H9 (cell line): ENCODE data around the gene C1D. TPM values are rescaled to one million over a fixed set of nuclear protein-coding genes. Genes with fewer than 3 reads are reported as not detected.

ENCODE experiments used
- DNase-seq: peaks from one replicate; pipeline ENCODE4 v3.0.0-alpha.2; 2017
- H2AFZ ChIP-seq: one replicate; pipeline ENCODE4 v1.6.1; 2013; ENCODE audit warnings: mild to moderate bottlenecking, low read length, control low read depth, moderate library complexity
- H2AK5ac ChIP-seq: 2 replicates; pipeline ENCODE4 v1.6.1; 2013; ENCODE audit warnings: low read length, control low read depth, mixed read lengths; ENCODE audit not compliant: insufficient read length
- H2BK120ac ChIP-seq: one replicate; pipeline ENCODE4 v1.6.1; 2013; ENCODE audit warnings: low read depth, mild to moderate bottlenecking, low read length, control low read depth, inconsistent platforms; ENCODE audit not compliant: poor library complexity, severe bottlenecking
- H2BK12ac ChIP-seq: 2 replicates; pipeline ENCODE4 v1.6.1; 2013; ENCODE audit warnings: low read length, control low read depth, mixed read lengths, low read depth; ENCODE audit not compliant: insufficient read length
- H2BK15ac ChIP-seq: 2 replicates; pipeline ENCODE4 v1.6.1; 2013; ENCODE audit warnings: low read depth, low read length, control low read depth
- H2BK20ac ChIP-seq: one replicate; pipeline ENCODE4 v1.6.1; 2013; ENCODE audit warnings: low read depth, mild to moderate bottlenecking, low read length, control low read depth, inconsistent platforms; ENCODE audit not compliant: poor library complexity, severe bottlenecking
- H2BK5ac ChIP-seq: 2 replicates; pipeline ENCODE4 v1.6.1; 2013; ENCODE audit warnings: low read length, control low read depth, mixed read lengths; ENCODE audit not compliant: insufficient read length
- H3K14ac ChIP-seq: 2 replicates; pipeline ENCODE4 v1.6.1; 2013; ENCODE audit warnings: low read length, control low read depth; ENCODE audit not compliant: insufficient read depth
- H3K18ac ChIP-seq: 2 replicates; pipeline ENCODE4 v1.6.1; 2013; ENCODE audit warnings: low read depth, mild to moderate bottlenecking, mixed read lengths, low read length, control low read depth; ENCODE audit not compliant: insufficient read length
- H3K23ac ChIP-seq: 2 replicates; pipeline ENCODE4 v1.6.1; 2013; ENCODE audit warnings: low read length, control low read depth, mixed read lengths, low read depth; ENCODE audit not compliant: insufficient read length
- H3K23me2 ChIP-seq: 2 replicates; pipeline ENCODE4 v1.6.1; 2013; ENCODE audit warnings: low read depth, mild to moderate bottlenecking, mixed read lengths, low read length, control low read depth; ENCODE audit not compliant: insufficient read length, poor library complexity, severe bottlenecking
- H3K27ac ChIP-seq: 2 replicates; pipeline ENCODE4 v1.5.1; 2013; ENCODE audit warnings: low read length, control low read depth, mixed read lengths, low read depth; ENCODE audit not compliant: insufficient read length
- H3K27me3 ChIP-seq: 2 replicates; pipeline ENCODE4 v1.6.1; 2013; ENCODE audit warnings: low read length, control low read depth, inconsistent platforms; ENCODE audit not compliant: insufficient read depth
- H3K4ac ChIP-seq: 2 replicates; pipeline ENCODE4 v1.6.1; 2013; ENCODE audit warnings: low read depth, mild to moderate bottlenecking, control low read depth, inconsistent platforms, low read length, moderate library complexity
- H3K4me1 ChIP-seq: 2 replicates; pipeline ENCODE4 v1.6.1; 2013; ENCODE audit warnings: low read length, control low read depth, inconsistent platforms; ENCODE audit not compliant: insufficient read depth
- H3K4me2 ChIP-seq: 2 replicates; pipeline ENCODE4 v1.6.1; 2013; ENCODE audit warnings: low read length, control low read depth, mixed read lengths; ENCODE audit not compliant: insufficient read length, insufficient read depth
- H3K56ac ChIP-seq: 2 replicates; pipeline ENCODE4 v1.6.1; 2013; ENCODE audit warnings: low read depth, mild to moderate bottlenecking, mixed read lengths, low read length, control low read depth; ENCODE audit not compliant: insufficient read length
- H3K79me1 ChIP-seq: 2 replicates; pipeline ENCODE4 v1.6.1; 2013; ENCODE audit warnings: low read depth, mild to moderate bottlenecking, moderate library complexity, low read length, control low read depth, inconsistent platforms; ENCODE audit not compliant: insufficient read depth, poor library complexity, severe bottlenecking
- H3K79me2 ChIP-seq: 2 replicates; pipeline ENCODE4 v1.6.1; 2013; ENCODE audit warnings: low read length, control low read depth, inconsistent platforms; ENCODE audit not compliant: insufficient read depth
- H3K9ac ChIP-seq: 2 replicates; pipeline ENCODE4 v1.6.1; 2013; ENCODE audit warnings: low read length, control low read depth, mixed read lengths; ENCODE audit not compliant: insufficient read length; ENCODE audit errors: extremely low read depth
- H3K9me3 ChIP-seq: one replicate; pipeline ENCODE4 v1.6.1; 2013; ENCODE audit warnings: low read depth, low read length, inconsistent platforms; ENCODE audit not compliant: control insufficient read depth
- H3T11ph ChIP-seq: one replicate; pipeline ENCODE4 v1.6.1; 2013; ENCODE audit warnings: mild to moderate bottlenecking, low read length, control low read depth, inconsistent platforms
- H4K20me1 ChIP-seq: one replicate; pipeline ENCODE4 v1.6.1; 2013; ENCODE audit not compliant: control insufficient read depth, insufficient read length, insufficient read depth
- H4K5ac ChIP-seq: 2 replicates; pipeline ENCODE4 v1.6.1; 2013; ENCODE audit warnings: low read depth, mild to moderate bottlenecking, mixed read lengths, low read length, control low read depth; ENCODE audit not compliant: insufficient read length
- H4K8ac ChIP-seq: replicated peaks from 2 replicates; pipeline ENCODE4 v1.6.1; 2013; ENCODE audit warnings: low read length, control low read depth, mixed read lengths, low read depth; ENCODE audit not compliant: insufficient read length
- H4K91ac ChIP-seq: 2 replicates; pipeline ENCODE4 v1.6.1; 2013; ENCODE audit warnings: low read depth, mild to moderate bottlenecking, moderate library complexity, mixed read lengths, low read length, control low read depth; ENCODE audit not compliant: insufficient read length
- H3K27ac Mint-ChIP-seq, 3 experiments: 2 replicates in 2 of 3; 3 replicates in 1 of 3; pipeline ENCODE4 v1.8.0; 2020 to 2021; ENCODE audit warnings: mixed read lengths in 3 of 3, mild to moderate bottlenecking in 1 of 3, moderate library complexity in 1 of 3
- H3K27me3 Mint-ChIP-seq: 2 replicates; pipeline ENCODE4 v1.8.0; 2021; ENCODE audit warnings: low read depth, mild to moderate bottlenecking, moderate library complexity, mixed read lengths
- H3K36me3 Mint-ChIP-seq, 3 experiments: 2 replicates in 2 of 3; 3 replicates in 1 of 3; pipeline ENCODE4 v1.8.0; 2020 to 2021; ENCODE audit warnings: low read depth in 3 of 3, mixed read lengths in 3 of 3; ENCODE audit not compliant: insufficient read depth in 1 of 3
- H3K4me1 Mint-ChIP-seq, 2 experiments: 2 replicates each; pipeline ENCODE4 v1.8.0; 2020; ENCODE audit warnings: mixed read lengths in 2 of 2
- H3K4me3 Mint-ChIP-seq, 2 experiments: 2 replicates in 1 of 2; 3 replicates in 1 of 2; pipeline ENCODE4 v1.8.0; 2020 to 2021; ENCODE audit warnings: mild to moderate bottlenecking in 2 of 2, mixed read lengths in 2 of 2, moderate library complexity in 1 of 2
- H3K9me3 Mint-ChIP-seq, 2 experiments: 2 replicates in 1 of 2; 3 replicates in 1 of 2; pipeline ENCODE4 v1.8.0; 2020; ENCODE audit warnings: mild to moderate bottlenecking in 2 of 2, mixed read lengths in 2 of 2, moderate library complexity in 1 of 2
- CTCF ChIP-seq: fragments of 200-600 bp; sonication (generic); conservative IDR thresholded peaks from 3 replicates; pipeline ENCODE4 v1.8.0; 2021; ENCODE audit warnings: antibody characterized with exemption, mild to moderate bottlenecking
- WGBS: extraction: QIAGEN DNeasy Blood & Tissue Kit; methylation state at CpG from one replicate; pipeline ENCODE4 v1.1.7; 2013; ENCODE audit warnings: missing lambda C conversion rate, low lambda C conversion rate, mixed read lengths; ENCODE audit not compliant: insufficient read length; ENCODE audit errors: extremely low coverage; 5-methylcytosine and 5-hydroxymethylcytosine counted together
- total RNA-seq: library from RNA; stranded (reverse); gene quantifications from 2 replicates; pipeline ENCODE4 v1.2.1, GENCODE V29; 2021

Gene C1D
- total RNA-seq, 1 experiment from 2014 or later = 19.7 TPM

- Histone ChIP-seq H4K20me1 (no peaks in the 10 kb centered on the region), H3K79me2 (no peaks in the 10 kb centered on the region), H3K23ac (no peak overlapping the region), H3K23me2 (no peaks in the 10 kb centered on the region), H3K27me3 (no peaks in the 10 kb centered on the region), H4K5ac (no peak overlapping the region), H3K4me1 (no peaks in the 10 kb centered on the region), H2BK5ac (no peak overlapping the region), H3K56ac (no peak overlapping the region), H4K91ac (no peak overlapping the region), H2AFZ (no peak overlapping the region), H2BK20ac (no peak overlapping the region), H3K14ac (no peak overlapping the region), H3K9me3 (no peaks in the 10 kb centered on the region), H3T11ph (no peak overlapping the region), H3K9ac (no peak overlapping the region), H2BK120ac (no peak overlapping the region), H3K4me2 (no peak overlapping the region), H2AK5ac (no peak overlapping the region), H2BK12ac (no peak overlapping the region), H3K18ac (no peak overlapping the region), H3K27ac (no peak overlapping the region), H3K4ac (no peak overlapping the region), H3K79me1 (no peaks in the 10 kb centered on the region), H2BK15ac (no peak overlapping the region), H4K8ac (no peak overlapping the region)
- no peak overlapping the region for H3K4me3 Mint-ChIP-seq
- H3K36me3 Mint-ChIP-seq = no peaks in the 10 kb centered on the region
- no peaks in the 10 kb centered on the region for H3K27me3 Mint-ChIP-seq
- H3K4me1 Mint-ChIP-seq = 0 out of 4 replicates have a peak, but pooled peaks cover 0 to 3% of the 10 kb centered on the region in 2 experiments
- H3K27ac Mint-ChIP-seq = no peak overlapping the region
- no peak for TF ChIP-seq CTCF
- peak; percentile 33 for DNase-seq
- WGBS = no CpG with 5 or more reads among the region's 6 CpGs
- H3K9me3 Mint-ChIP-seq = no peaks in the 10 kb centered on the region
Measured at GRCh38 chr2:68032702-68033101, 30.1 kb downstream of the C1D start.
